ENCODE results near the gene OR1B1. TPM values are rescaled to one million over a fixed set of nuclear protein-coding genes. Genes with fewer than 3 reads are reported as not detected.

Gene OR1B1
- not detected in 5 replicates for total RNA-seq (2022; extraction: Qiagen RNA extraction)

DNA sequence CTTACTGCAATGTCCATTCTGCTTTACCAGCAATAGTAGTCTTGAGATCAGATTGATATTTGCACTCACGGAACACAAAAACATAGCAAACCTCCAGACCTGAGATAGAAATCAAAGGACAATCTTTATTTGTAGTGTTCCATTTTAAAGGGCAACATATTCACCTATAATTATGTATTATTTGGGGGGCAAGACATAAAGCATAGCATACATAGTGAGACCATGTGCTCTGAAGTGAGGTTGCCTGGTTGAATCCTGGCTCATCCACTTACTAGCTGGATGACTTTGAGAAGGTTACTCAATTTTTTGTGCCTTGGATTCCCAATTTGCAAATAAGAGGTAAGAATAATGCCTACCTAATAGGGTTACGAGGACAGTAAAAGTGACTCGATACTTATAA is at the start of gene OR1B1:
OR1B1 (minus strand) TSS at position 101 of the 400 bp plus-strand sequence.

GRCh38 chr9:122661416-122661815 is 4.0 kb upstream of the OR1B1 start, which contains the start of gene OR1L1:
TSS of gene OR1L1 (plus strand) at chr9:122661716. CDS start at chr9:122661716, 0 bp downstream.

GRCh38 chr9:122614362-122614761 is 43.1 kb downstream of the OR1B1 start, which contains the start of gene OR1Q1:
TSS of gene OR1Q1 (plus strand) at chr9:122614738. CDS start at chr9:122614738, 0 bp downstream.

GRCh38 chr9:122583284-122583683 is 74.1 kb downstream of the OR1B1 start, which contains the start of gene OR1L8:
TSS of gene OR1L8 (minus strand) at chr9:122583384. CDS start at chr9:122568477, 14,907 bp downstream.

Other genes with a start within 250 kb of the OR1B1 start
- gene OR1J1, start 179.7 kb downstream of the OR1B1 start, total RNA-seq (2022; extraction: Qiagen RNA extraction), result not detected in 5 replicates
- not detected in 5 replicates for gene OR1J2, start 146.8 kb downstream of the OR1B1 start, total RNA-seq (2022; extraction: Qiagen RNA extraction)
- gene OR1J4, start 138.5 kb downstream of the OR1B1 start, total RNA-seq (2022; extraction: Qiagen RNA extraction), result not detected in 5 replicates
- not detected in 5 replicates for gene OR1N1, start 130.3 kb downstream of the OR1B1 start, total RNA-seq (2022; extraction: Qiagen RNA extraction)
- not detected in 5 replicates for gene OR1N2, start 104.5 kb downstream of the OR1B1 start, total RNA-seq (2022; extraction: Qiagen RNA extraction)
- not detected in 5 replicates for gene OR1L8, start 74.2 kb downstream of the OR1B1 start, total RNA-seq (2022; extraction: Qiagen RNA extraction)
- not detected in 5 replicates for gene OR1Q1, start 42.9 kb downstream of the OR1B1 start, total RNA-seq (2022; extraction: Qiagen RNA extraction)
- gene OR1L1, start 4.1 kb upstream of the OR1B1 start, total RNA-seq (2022; extraction: Qiagen RNA extraction), result not detected in 5 replicates
- gene OR1L3, start 17.5 kb upstream of the OR1B1 start, total RNA-seq (2022; extraction: Qiagen RNA extraction), result not detected in 5 replicates
- gene OR1L4, start 66.4 kb upstream of the OR1B1 start, total RNA-seq (2022; extraction: Qiagen RNA extraction), result not detected in 5 replicates
- gene OR1L6, start 84.7 kb upstream of the OR1B1 start, total RNA-seq (2022; extraction: Qiagen RNA extraction), result not detected in 5 replicates
- gene OR5C1, start 131.3 kb upstream of the OR1B1 start, total RNA-seq (2022; extraction: Qiagen RNA extraction), result not detected in 5 replicates
- gene OR1K1, start 142.5 kb upstream of the OR1B1 start, total RNA-seq (2022; extraction: Qiagen RNA extraction), result not detected in 5 replicates
- 13.9 to 19.4 TPM (median 15.3 TPM) in 5 replicates for gene PDCL, start 171.0 kb upstream of the OR1B1 start, total RNA-seq (2022; extraction: Qiagen RNA extraction)
- 15.9 to 26.4 TPM (median 20.1 TPM) in 5 replicates for gene RC3H2, start 247.7 kb upstream of the OR1B1 start, total RNA-seq (2022; extraction: Qiagen RNA extraction)